Hepatic stellate cell (primary cell): Measurements from ENCODE around the gene PRKAR2B.
"Not testable (repeated sequence)": the region's sequence is repeated elsewhere in the genome, so short reads cannot be mapped to it uniquely, and the experiment has no call there.

Experiments used
- DNase-seq: peaks from one replicate; pipeline ENCODE4 v3.0.0; 2011; ENCODE audit warnings: low spot score

PRKAR2B gene

DNA sequence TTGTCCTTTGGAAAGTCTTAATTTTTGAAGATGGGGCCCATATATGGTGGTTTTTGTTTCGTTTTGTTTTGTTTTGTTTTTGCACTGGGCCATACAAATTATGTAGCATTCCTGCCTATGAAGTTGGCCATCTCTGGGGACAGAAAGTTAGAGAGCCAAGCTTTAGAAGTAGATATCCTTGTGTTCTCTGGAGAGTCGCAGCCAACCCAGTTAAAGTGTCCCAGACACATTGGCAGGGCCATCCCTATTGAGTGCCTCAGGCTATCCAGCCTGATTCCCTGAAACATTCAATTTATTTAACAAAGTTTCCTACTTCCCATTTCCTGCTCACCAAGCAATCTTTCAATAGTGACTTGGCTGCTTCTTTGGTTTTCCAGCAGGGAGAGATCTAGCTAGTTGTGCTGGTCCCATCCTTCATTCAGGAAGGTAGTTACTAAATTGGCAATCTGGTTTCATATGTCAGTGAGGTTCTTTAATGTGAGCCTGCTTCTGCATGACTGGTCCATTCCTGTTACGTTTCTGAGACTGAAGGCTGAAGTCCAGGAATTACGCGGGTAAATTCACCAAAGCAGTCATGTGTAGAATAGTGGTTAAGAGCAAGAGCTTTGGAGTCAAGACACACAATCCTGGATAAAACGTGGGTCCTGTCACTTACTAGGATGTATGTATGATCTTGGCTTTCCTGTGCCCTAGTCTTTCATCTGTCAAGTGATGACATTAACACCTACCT, 75.0 kb downstream of the PRKAR2B start:
- no peak for DNase-seq

DNA sequence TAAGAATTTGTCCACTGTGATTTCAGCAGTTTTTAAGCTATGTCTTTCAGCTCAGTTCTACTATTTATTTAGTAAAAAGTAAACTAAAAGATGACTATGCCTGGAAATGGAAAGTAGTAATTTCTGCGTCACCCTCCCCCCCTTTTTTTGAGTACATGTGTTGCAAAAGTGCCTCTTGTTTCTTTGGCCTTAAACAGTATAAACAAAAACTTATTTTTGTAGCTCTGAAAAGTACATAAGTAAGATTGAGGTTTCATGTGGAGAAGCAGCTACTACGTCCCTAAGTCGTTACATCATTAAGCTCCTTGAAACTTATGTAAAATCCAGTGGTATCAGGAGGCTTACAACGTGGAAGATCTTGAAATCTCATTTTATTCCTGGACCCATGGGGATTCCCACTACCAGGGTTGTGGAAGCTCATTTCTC, 78.0 kb downstream of the PRKAR2B start:
- DNase-seq: peak; percentile 11

DNA sequence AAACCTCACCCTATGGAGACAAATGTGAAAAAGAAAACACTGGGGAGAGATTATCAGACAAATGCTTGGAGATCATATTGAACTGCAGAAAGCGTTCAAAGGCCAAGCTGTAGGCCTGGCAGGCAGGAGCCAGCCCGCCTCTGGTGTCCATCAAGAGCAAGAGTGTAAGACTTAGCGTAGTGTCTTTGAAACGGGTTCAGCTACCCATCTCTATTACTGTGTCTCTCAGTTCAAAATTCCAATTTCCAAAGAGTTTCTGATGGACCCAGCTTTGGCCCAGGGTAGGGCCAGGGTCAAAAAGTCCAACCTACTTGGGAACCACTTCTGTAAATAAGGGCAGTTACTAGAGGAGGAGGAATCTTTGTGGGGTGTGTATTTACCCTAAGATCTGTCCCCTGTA, 78.9 kb downstream of the PRKAR2B start:
- no peak for DNase-seq

DNA sequence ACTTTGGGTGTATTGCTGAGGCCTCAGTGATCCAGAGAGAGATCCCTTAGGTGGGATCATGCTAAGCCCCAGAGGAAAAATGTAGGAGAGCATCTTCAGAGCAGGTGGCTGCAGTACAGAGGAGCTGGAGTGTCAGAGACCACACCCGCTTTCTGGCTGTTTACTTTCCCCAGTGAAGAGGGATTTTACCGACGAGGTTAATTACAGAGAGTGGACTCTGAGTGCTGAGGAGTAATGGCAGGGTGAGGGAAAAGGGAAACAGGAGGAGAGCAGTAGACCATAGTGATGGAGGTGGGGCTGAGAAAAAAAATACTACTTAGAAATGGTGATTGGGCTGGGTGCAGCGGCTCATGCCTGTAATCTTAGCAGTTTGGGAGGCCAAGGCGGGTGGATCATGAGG, 81.0 kb downstream of the PRKAR2B start:
- no peak for DNase-seq

DNA sequence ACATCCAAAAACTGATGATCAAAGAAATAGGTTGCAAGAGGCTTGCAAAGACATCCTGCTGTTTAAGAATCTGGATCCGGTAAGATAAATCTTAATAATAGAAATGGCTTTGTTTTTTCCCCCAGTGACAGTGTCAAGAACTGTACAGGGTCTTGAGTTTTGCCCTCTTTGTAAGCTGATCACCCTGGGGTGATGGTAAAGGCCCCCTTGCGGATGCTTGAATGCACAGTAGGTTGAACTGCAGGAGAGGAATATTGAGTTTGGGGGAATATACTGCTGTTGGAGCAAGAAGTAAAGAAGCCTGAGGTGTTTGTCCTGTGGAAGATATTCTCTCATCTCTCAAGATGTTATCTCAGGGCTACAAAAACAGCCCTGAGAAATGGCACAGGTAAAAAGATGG, 83.7 kb downstream of the PRKAR2B start:
- no peak for DNase-seq

DNA sequence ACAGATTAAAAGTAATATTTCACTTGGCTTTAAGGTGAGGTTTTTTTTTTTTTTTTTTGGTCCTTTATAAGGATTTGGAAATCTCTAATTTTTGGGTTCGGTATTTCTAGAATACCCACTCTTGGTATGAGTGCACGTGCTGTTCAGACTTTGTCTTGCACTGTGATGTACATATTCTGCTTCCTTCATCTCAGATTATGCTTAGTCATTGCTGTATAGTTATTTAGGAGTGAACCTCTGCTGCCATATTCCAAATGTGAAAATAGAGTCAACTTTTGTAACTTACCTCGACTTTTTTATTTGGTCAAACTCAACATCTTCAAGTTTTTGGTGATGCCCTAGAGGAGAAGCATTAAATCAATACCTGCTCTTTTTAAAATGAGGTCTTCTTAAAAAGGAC, 84.2 kb downstream of the PRKAR2B start:
- no peak for DNase-seq

DNA sequence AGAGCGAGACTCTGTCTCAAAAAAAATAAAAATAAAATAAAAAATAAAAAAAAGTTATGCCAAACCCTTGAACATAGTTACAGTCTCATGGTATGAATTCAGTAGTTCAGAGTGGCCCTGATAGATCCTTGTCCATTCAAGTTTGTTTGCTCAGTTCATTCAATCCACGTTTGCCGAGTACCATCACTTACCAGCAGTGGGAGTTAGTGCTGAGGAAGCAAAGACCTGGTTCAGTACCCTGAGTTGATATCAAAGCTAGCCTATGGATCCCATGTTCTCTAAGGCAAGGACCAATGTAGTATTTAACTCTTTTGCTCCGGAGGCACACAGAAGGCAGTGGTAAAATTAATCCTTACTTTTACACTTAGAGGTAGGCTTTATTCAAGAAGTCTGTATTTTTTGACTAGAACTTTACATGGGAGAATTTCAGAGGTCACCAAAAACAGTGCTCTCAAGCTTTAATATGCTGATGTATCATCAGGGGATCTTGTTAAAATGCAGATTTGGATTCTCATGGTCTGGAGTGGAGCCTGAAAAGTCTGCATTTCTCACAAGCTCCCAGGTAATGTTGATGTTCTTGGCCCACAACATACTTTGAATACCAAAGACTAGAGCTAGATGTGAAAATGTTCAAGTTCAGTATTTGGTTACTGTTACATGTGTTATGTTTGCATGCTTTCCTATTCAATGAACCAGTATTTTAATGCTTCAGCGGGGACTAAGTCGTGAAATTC, 86.1 kb downstream of the PRKAR2B start:
- no peak for DNase-seq

DNA sequence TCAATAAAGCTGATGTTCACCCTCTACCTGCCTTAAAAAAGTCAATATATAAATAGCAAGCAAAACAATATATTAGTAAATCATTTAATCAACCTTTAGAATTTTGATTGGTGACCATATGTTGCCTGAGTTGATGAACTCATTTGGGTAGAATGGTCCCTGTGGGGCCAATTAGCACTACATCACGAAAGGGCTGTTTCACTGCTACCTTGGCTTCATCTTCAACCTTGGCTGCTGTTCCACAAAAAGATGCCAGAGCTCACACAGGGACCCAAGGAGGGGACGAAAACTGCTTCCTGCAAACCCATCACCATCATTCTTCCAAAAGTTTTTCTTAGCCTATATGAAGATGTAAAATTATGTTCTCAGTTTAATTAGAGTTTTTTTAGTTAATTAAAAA, 88.9 kb downstream of the PRKAR2B start:
- DNase-seq: no peak

DNA sequence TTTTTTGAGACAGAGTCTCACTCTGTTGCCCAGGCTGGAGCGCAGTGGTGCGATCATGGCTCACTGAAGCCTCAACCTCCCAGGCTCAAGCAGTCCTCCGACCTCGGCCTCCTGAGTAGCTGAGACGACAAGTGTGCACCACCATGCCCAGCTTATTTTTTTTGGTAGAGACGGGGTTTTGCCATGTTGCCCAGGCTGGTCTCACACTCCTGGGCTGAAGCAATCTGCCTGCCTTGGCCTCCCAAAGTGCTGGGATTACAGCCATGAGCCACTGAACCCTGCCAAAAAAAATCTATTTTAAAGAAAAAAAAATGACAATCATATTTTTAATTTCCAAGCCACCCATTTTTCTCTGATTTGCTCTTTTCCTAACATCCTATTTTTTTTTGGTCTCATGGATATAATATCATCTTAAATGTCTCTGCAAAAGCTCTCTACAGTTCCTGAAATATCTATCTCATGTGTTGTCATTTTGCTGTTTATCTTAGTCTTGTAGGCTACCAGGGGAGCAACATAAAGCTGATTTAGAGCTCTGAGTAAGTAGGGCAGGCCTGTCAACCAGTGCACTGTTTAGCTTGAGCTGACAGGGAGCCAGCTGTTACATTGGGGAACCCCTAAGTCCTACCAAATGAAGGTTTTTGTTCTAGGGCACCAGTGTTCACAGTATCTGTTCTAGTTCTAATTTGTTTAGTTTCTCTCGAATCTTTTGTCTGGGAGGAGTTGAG, 94.4 kb downstream of the PRKAR2B start:
- peak; percentile 26 for DNase-seq

DNA sequence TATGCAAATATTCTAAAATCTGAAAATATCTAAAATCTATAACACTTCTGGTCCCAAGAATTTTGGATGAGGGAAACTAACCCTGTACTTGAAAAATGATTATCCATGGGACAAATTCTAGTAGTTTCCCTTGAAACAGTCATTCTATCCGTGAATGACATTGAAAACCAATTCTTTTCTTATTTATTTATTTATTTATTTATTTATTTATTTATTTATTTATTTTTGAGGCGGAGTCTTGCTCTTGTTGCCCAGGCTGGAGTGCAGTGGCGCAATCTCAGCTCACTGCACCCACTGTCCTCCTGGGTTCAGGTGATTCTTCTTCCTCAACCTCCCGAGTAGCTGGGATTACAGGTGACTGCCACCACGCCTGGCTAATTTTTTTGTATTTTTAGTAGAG, 99.4 kb downstream of the PRKAR2B start:
- not testable (repeated sequence) for DNase-seq

DNA sequence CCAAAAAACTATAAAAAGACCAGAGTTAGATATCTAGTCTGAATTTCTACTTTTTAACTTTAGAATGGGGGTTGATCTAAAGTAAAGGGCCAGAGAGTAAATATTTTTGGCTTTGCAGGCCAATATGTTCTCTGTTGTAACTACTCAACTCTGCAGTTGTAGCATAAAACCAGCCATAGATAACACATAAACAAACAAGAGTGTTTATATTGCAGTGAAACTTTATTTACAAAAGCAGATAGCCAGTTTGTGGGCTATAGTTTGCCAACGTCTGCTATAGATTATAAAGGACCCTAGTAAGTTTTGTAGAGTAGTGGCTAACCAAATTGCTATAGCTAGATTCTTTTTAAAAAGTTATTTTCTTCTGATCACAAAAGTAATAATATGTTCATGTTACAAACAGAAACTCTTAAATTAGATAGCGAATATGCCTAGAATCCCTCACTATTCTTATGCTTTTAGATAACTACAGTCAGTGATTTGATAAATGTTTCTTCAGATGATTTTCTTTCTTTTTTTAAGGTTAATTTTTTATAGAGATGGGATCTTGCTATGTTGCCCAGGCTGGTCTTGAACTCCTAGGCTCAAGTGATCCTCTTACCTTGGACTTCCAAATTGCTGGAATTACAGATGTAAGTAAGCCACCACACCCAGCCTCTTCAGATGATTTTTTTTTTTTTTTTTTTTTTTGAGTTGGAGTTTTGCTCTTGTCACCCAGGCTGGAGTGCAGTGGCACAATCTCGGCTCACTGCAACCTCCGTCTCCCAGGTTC, 100.7 kb downstream of the PRKAR2B start:
- DNase-seq: no peak

DNA sequence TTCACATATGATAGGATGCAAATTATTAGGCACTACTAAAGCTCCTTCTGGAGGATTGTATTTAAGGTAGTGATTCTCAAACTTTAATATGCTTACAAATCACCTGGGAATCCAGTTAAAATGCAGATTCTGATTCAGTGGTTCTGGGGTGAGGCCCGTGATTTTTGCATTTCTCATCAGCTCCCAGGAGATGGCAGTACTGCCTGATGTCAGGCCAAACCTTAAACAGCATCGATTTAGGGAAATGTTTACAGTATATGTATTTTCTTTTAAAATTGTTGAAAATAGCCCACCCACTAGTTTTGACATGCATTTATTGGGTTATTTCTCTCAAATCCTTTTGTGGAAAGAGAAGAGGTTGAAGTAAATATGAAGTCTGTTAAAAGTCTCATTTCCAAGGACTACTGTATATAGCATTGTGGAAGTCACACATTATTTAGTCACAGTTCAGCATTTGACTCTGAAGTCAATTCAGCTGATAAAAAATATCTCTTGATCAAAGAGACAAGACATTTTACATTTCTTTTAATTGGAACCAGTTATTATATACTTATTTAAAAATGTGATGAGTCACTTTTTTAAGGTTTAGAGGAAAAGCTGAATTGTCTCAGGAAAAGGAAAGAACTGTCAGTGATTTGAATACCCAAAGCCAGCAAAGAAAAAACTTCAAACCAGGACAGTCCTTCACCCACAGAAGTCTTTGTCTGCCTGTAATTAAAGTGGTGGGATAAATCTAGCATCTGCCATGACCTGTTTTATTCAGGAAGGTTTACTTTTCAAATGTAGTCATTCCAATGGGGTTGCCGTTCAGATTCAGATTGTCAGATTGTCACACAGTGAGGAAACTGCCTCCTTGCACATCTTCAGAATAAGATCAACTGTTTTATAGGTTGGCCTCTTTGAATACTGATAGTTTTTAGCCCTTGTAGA, 103.2 kb downstream of the PRKAR2B start:
- DNase-seq: no peak

DNA sequence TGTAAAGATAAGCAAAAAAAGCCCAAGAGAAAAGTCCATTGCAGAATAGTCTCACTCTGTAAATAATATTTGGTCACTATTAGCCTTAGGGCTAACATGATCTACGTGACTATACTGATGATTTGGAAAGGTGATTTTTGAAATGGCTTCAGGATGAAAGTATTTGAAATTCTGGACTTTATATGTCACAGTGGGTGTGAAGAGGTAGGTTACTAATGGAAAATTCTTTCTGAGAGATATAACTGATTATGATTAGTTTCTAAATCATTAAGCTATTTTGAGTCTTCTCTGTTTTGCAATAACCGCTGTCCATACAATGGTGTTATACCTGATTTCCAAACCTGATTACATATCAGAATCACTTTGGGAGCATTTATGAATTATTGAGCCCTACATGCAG, 104.2 kb downstream of the PRKAR2B start:
- DNase-seq: no peak

DNA sequence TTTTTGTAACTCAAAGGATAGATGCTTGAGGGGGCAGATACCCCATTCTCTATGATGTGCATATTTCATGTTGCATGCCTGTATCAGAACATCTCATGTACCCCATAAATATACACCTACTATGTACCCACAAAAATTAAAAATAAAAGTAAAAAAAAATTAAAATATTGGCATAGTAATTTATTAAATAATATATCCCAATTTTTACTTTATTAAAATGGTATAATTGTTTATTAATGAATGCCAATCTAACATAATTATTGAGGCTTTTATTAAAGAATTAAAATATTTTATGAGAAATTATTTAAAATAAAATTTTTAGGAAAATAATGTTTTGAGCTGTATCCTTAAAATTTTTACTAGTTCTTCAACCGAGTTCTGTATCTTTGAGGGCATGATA, 105.4 kb downstream of the PRKAR2B start:
- DNase-seq: no peak

DNA sequence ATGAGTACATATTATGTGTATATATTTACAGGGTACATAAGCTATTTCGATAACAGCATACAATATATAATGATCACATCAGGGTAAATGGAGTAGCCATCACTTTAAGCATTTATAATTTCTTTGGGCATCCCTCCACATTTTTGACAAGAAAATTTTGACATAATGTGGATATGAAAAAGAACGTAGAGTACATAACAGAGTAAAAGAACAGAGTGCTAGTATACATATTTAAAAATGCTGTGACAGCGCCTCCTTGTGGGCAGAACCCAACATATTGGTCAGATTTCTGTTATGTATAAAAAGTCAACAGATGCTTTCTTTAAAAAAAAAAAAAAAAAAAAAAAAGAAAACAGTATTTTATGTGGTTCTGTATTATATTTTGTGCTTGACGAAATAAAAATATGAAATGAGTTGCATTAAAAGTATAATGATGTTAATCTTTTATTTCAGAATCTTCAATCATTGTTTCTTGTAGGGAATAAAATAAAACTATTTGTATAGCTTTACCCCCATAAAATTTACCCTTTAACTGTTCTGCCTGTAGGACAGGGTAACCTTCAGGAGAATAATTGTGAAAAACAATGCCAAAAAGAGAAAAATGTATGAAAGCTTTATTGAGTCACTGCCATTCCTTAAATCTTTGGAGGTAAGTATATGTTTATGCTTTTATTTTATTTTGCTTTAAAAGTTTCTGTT, 106.0 kb downstream of the PRKAR2B start:
- DNase-seq: no peak

DNA sequence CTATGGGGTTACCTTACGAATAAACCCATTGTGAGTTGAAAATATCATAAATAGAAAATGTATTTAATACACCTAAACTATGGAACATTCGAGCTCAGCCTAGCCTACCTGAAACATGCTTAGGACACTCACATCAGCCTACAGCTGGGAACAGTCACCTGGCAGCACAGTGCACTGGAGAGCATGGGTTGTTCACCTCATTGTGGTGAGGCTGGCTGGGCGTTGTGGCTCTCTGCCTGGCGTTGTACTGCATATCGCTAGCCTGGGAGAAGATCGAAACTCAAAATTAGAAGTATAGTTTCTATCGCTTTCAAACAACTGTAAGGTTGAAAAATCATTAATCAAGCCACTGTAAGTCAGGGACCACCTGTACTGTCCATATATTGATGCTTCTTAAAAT, 107.0 kb downstream of the PRKAR2B start:
- no peak for DNase-seq

DNA sequence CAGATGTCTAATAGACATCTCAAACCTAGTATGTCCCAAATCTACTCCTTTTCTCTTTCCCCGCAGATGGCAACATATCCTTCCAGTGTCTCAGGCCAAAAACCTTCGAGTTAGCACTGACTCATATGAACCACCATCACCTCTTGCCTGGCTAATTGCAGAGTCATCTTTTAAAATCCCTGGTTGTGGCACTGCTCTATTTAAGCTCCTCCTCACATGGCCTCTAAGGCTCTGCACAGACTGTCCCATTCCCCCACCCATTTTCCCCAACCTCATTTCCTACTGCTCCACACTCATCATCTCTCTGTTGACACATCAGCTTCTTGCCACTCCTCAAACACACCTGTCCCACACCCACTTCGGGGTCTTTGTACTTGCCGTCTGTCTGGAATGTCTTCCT, 107.5 kb downstream of the PRKAR2B start:
- no peak for DNase-seq

DNA sequence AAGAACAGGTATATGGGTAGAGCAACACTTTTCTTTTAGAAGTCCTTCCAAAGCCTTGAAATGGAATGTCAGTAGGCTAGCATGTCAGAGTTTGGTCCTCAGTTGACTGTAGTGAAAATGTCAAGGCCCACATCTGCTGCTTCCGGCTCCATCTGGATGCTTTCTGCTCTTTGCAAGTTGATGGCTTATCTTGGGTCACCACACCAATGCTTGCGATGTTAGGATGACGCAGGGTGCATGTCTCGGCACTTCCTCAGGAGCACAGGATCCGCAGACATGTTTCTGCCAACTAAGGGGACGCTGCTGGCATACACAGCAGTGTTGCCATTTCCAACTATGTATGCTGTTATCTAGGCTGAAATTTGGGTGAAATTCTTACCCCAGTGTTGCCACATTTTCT, 110.3 kb downstream of the PRKAR2B start:
- DNase-seq: no peak

DNA sequence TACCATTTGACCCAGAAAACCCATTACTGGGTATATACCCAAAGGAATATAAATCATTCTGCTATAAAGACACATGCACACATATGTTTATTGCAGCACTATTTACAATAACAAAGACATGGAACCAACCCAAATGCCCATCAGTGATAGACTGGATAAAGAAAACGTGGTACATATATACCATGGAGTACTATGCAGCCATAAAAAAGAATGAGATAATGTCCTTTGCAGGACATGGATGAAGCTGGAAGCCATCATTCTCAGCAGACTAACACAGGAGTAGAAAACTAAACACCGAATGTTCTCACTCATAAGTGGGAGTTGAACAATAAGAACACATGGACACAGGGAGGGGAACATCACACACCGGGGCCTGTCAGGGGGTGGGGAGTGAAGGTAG, 111.2 kb downstream of the PRKAR2B start:
- DNase-seq: not testable (repeated sequence)

DNA sequence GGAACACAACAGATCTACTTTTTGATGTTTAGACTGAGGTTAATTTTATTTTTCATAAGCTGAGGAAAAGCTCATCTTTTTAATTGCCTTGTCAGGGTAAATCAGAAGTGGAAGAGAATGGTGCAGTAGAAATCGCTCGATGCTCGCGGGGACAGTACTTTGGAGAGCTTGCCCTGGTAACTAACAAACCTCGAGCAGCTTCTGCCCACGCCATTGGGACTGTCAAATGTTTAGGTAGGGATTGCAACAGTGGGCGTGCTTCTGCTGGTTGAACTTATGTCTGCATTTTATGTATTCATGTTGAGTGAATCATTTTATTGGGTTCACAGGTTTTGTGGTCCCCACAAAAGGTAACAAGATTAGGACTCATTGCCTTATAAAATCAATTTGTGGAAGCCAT, 112.6 kb downstream of the PRKAR2B start:
- DNase-seq: no peak

DNA sequence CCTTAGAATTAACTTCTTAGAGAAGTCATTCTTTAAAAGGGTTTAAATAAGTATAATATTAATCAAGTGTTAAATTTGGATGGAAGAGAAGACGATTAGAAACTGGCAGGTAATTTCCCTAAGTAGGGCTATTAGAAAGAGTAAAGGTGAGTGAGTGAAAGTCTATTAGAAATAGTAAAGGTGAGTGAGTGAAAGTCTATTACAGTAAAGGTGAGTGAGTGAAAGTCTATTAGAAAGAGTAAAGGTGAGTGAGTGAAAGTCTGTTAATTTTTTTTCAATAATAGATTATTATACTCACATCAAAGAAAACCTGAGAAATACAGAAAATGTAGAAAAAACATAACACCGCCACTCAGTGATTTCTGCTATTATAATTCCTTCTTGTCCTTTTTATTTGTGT, 113.5 kb downstream of the PRKAR2B start:
- no peak for DNase-seq
